ES-I3 (cell line): ENCODE results near the gene EDEM3.
"Not testable (repeated sequence)": the region's sequence is repeated elsewhere in the genome, so short reads cannot be mapped to it uniquely, and the experiment has no call there.

ENCODE experiments used
- H3K36me3 ChIP-seq: 2 replicates; pipeline ENCODE4 v1.6.1; 2013; ENCODE audit warnings: mild to moderate bottlenecking, low read length, control low read depth, moderate library complexity; ENCODE audit not compliant: insufficient read depth
- H3K4me1 ChIP-seq: 2 replicates; pipeline ENCODE4 v1.6.1; 2013; ENCODE audit warnings: mild to moderate bottlenecking, control low read depth, low read length; ENCODE audit not compliant: insufficient read depth
- H3K9ac ChIP-seq: 2 replicates; pipeline ENCODE4 v1.6.1; 2013; ENCODE audit warnings: low read depth, mild to moderate bottlenecking, low read length, moderate library complexity
- H3K9me3 ChIP-seq: 2 replicates; pipeline ENCODE4 v1.6.1; 2013; ENCODE audit warnings: mild to moderate bottlenecking, low read length, moderate library complexity; ENCODE audit not compliant: control insufficient read depth, insufficient read depth

Gene EDEM3

GRCh38 chr1:184785529-184785928 is 30.9 kb upstream of the EDEM3 start:
- H3K4me1 ChIP-seq, result no peaks in the 10 kb centered on the region
- no peak overlapping the region for H3K9ac ChIP-seq
- H3K9me3 ChIP-seq, result peaks cover 3% of the 10 kb centered on the region
- no peaks in the 10 kb centered on the region for H3K36me3 ChIP-seq

- not testable (repeated sequence) for H3K36me3 ChIP-seq, H3K9ac ChIP-seq, H3K9me3 ChIP-seq, H3K4me1 ChIP-seq
These were observed 29.1 kb upstream of the EDEM3 start for GRCh38 chr1:184783723-184784122.

GRCh38 chr1:184781941-184782340 is 27.3 kb upstream of the EDEM3 start:
- no peaks in the 10 kb centered on the region for H3K36me3 ChIP-seq
- peaks cover 3% of the 10 kb centered on the region for H3K9me3 ChIP-seq
- H3K9ac ChIP-seq, result no peak overlapping the region
- no peaks in the 10 kb centered on the region for H3K4me1 ChIP-seq

- H3K9me3 ChIP-seq, result no peaks in the 10 kb centered on the region
- H3K9ac ChIP-seq, result no peak overlapping the region
- no peaks in the 10 kb centered on the region for H3K4me1 ChIP-seq
- H3K36me3 ChIP-seq, result no peaks in the 10 kb centered on the region
These were observed 21.2 kb upstream of the EDEM3 start for GRCh38 chr1:184775885-184776284.

GRCh38 chr1:184775329-184775728 is 20.7 kb upstream of the EDEM3 start:
- Histone ChIP-seq H3K9ac (no peak overlapping the region), H3K4me1 (no peaks in the 10 kb centered on the region), H3K9me3 (no peaks in the 10 kb centered on the region), H3K36me3 (no peaks in the 10 kb centered on the region)

GRCh38 chr1:184773762-184774320 is 19.2 kb upstream of the EDEM3 start:
- Histone ChIP-seq H3K9me3 (no peaks in the 10 kb centered on the region), H3K4me1 (no peaks in the 10 kb centered on the region), H3K9ac (no peak overlapping the region), H3K36me3 (no peaks in the 10 kb centered on the region)

GRCh38 chr1:184771190-184771691 is 16.6 kb upstream of the EDEM3 start:
- Histone ChIP-seq H3K9me3 (no peaks in the 10 kb centered on the region), H3K4me1 (no peaks in the 10 kb centered on the region), H3K9ac (no peak overlapping the region)

GRCh38 chr1:184770181-184770979 is 15.7 kb upstream of the EDEM3 start:
- Histone ChIP-seq H3K4me1 (no peaks in the 10 kb centered on the region), H3K36me3 (no peaks in the 10 kb centered on the region), H3K9ac (no peak overlapping the region), H3K9me3 (no peaks in the 10 kb centered on the region)

More at GRCh38 chr1:184771190-184771691, 16.6 kb upstream of the EDEM3 start:
- H3K36me3 ChIP-seq, result no peaks in the 10 kb centered on the region

- H3K4me1 ChIP-seq, result no peaks in the 10 kb centered on the region
- H3K9me3 ChIP-seq, result no peaks in the 10 kb centered on the region; the same call in 1 of the 2 replicates
- H3K36me3 ChIP-seq, result no peaks in the 10 kb centered on the region
- H3K9ac ChIP-seq, result no peak overlapping the region
These were observed 14.6 kb upstream of the EDEM3 start for GRCh38 chr1:184769241-184769640.

- Histone ChIP-seq H3K9ac (no peak overlapping the region), H3K4me1 (no peaks in the 10 kb centered on the region), H3K9me3 (no peaks in the 10 kb centered on the region; the same call in 1 of the 2 replicates), H3K36me3 (no peaks in the 10 kb centered on the region)
These were observed 13.8 kb upstream of the EDEM3 start for GRCh38 chr1:184768467-184768866.

GRCh38 chr1:184767591-184767990 is 12.9 kb upstream of the EDEM3 start:
- Histone ChIP-seq H3K4me1 (no peaks in the 10 kb centered on the region), H3K36me3 (no peaks in the 10 kb centered on the region), H3K9ac (no peak overlapping the region), H3K9me3 (no peaks in the 10 kb centered on the region; the same call in 1 of the 2 replicates)

- no peak overlapping the region for H3K9ac ChIP-seq
- no peaks in the 10 kb centered on the region for H3K36me3 ChIP-seq
- H3K9me3 ChIP-seq, result no peaks in the 10 kb centered on the region; the same call in 1 of the 2 replicates
- H3K4me1 ChIP-seq, result 0 out of 2 replicates have a peak, but pooled peaks cover 13% of the 10 kb centered on the region
These were observed 9.8 kb upstream of the EDEM3 start for GRCh38 chr1:184764483-184764882.

- H3K4me1 ChIP-seq, result 0 out of 2 replicates have a peak, but pooled peaks cover 17% of the 10 kb centered on the region
- not testable (repeated sequence) for H3K36me3 ChIP-seq, H3K9ac ChIP-seq, H3K9me3 ChIP-seq
These were observed 8.9 kb upstream of the EDEM3 start for GRCh38 chr1:184763520-184763919.

GRCh38 chr1:184761969-184762485 is 7.4 kb upstream of the EDEM3 start:
- no peaks in the 10 kb centered on the region; the same call in 1 of the 2 replicates for H3K9me3 ChIP-seq
- H3K9ac ChIP-seq, result no peak overlapping the region
- no peaks in the 10 kb centered on the region for H3K36me3 ChIP-seq
- H3K4me1 ChIP-seq, result 0 out of 2 replicates have a peak, but pooled peaks cover 17% of the 10 kb centered on the region

- no peak overlapping the region for H3K9ac ChIP-seq
- H3K36me3 ChIP-seq, result no peaks in the 10 kb centered on the region
- H3K4me1 ChIP-seq, result 0 out of 2 replicates have a peak, but pooled peaks cover 17% of the 10 kb centered on the region
- no peaks in the 10 kb centered on the region; the same call in 1 of the 2 replicates for H3K9me3 ChIP-seq
These were observed 5.0 kb upstream of the EDEM3 start for GRCh38 chr1:184759651-184760050.
